GM12878 (cell line): ENCODE data around the gene TYK2. TPM values are rescaled to one million over a fixed set of nuclear protein-coding genes. Genes with fewer than 3 reads are reported as not detected.
"Not testable (repeated sequence)": the region's sequence is repeated elsewhere in the genome, so short reads cannot be mapped to it uniquely, and the experiment has no call there.

Experiments
- ATAC-seq: fragments of 200-7000 bp; cut with Tn5 transposase; 3 replicates; pipeline ENCODE4 v1.9.1; 2020; ENCODE audit warnings: mild to moderate bottlenecking, moderate library complexity
- BruUV-seq: library from RNA; stranded (reverse); fragments of 400-500 nt; replicated peaks from 2 replicates; lab custom pipeline; 2021; lab: Mats Ljungman, UMichigan
- CTCF ChIA-PET: fragments of 300-600 bp; sonication (Branson Sonifier 250); formaldehyde crosslinking; extraction: SDS; loops from one replicate; lab custom pipeline; 2021; ENCODE audit warnings: inconsistent platforms; lab: Yijun Ruan, JAX
- POLR2A ChIA-PET: fragments of 350-600 bp; formaldehyde crosslinking; extraction: SDS; loops from one replicate; lab custom pipeline; 2021; ENCODE audit warnings: inconsistent platforms; lab: Charles Lee
- RAD21 ChIA-PET: fragments of 300-600 bp; sonication (Branson Sonifier 250); formaldehyde crosslinking; loops from one replicate; lab custom pipeline; 2023; ENCODE audit warnings: antibody characterized with exemption; ENCODE audit not compliant: unreplicated experiment; lab: Charles Lee
- SMC1A ChIA-PET: fragments of 300-600 bp; sonication (Branson Sonifier 250); formaldehyde crosslinking; loops from one replicate; lab custom pipeline; 2023; ENCODE audit not compliant: unreplicated experiment, uncharacterized antibody; lab: Charles Lee
- DNase-seq: peaks from one replicate; pipeline ENCODE4 v3.0.0-alpha.2; 2011; ENCODE audit warnings: low read depth, low spot score
- FAIRE-seq: peaks from 3 replicates; lab custom pipeline; 2011; peaks lifted over from hg19 to GRCh38; lab: Jason Lieb, UNC
- H2AFZ ChIP-seq: 2 replicates; pipeline ENCODE4 v1.6.0; 2011; ENCODE audit warnings: low read depth, low read length, control low read depth; ENCODE audit not compliant: control insufficient read depth
- H3K27ac ChIP-seq: 2 replicates; pipeline ENCODE4 v1.5.1; 2011; ENCODE audit warnings: control low read depth; ENCODE audit not compliant: control insufficient read depth, insufficient read depth
- H3K27me3 ChIP-seq, 2 experiments: replicated peaks in 1 of 2; 2 replicates each; pipeline versions ENCODE4 v1.6.0 to v1.6.1; 2011; ENCODE audit warnings: low read length in 1 of 2; ENCODE audit not compliant: control insufficient read depth in 2 of 2, insufficient read depth in 2 of 2
- H3K36me3 ChIP-seq, 2 experiments: 2 replicates each; pipeline ENCODE4 v1.5.1; 2011; ENCODE audit warnings: low read length in 1 of 2; ENCODE audit not compliant: control insufficient read depth in 2 of 2, insufficient read depth in 2 of 2
- H3K4me1 ChIP-seq: 2 replicates; pipeline ENCODE4 v1.6.1; 2011; ENCODE audit warnings: mild to moderate bottlenecking, low read length, moderate library complexity, mixed read lengths; ENCODE audit not compliant: control insufficient read depth, insufficient read depth
- H3K4me2 ChIP-seq: 2 replicates; pipeline ENCODE4 v1.6.0; 2011; ENCODE audit warnings: control low read depth; ENCODE audit not compliant: control insufficient read depth, insufficient read depth
- H3K4me3 ChIP-seq: fragments of 200-600 bp; sonication (generic); 2 replicates; pipeline ENCODE4 v1.5.1; 2016
- H3K79me2 ChIP-seq: 2 replicates; pipeline ENCODE4 v1.6.0; 2011; ENCODE audit warnings: low read length; ENCODE audit not compliant: control insufficient read depth, insufficient read depth
- H3K9ac ChIP-seq: 2 replicates; pipeline ENCODE4 v1.8.0; 2011; ENCODE audit warnings: low read length, control low read depth, mixed read lengths; ENCODE audit not compliant: control insufficient read depth, insufficient read depth
- H3K9me3 ChIP-seq: replicated peaks from 3 replicates; pipeline ENCODE4 v1.5.1; 2011; ENCODE audit warnings: mild to moderate bottlenecking, low read length; ENCODE audit not compliant: control insufficient read depth, insufficient read depth
- H4K20me1 ChIP-seq: 2 replicates; pipeline ENCODE4 v1.6.0; 2011; ENCODE audit not compliant: control insufficient read depth, insufficient read depth
- ATF2 ChIP-seq: IDR thresholded peaks from 2 replicates; pipeline ENCODE4 v1.6.1; 2012; ENCODE audit warnings: low read length, inconsistent platforms
- EZH2 ChIP-seq: IDR thresholded peaks from 2 replicates; pipeline ENCODE4 v1.6.1; 2012; ENCODE audit warnings: low read depth, mild to moderate bottlenecking, control low read depth, inconsistent platforms, low read length, borderline replicate concordance; ENCODE audit not compliant: control insufficient read depth
- LARP7 ChIP-seq: fragments of 450-650 bp; IDR thresholded peaks from 2 replicates; pipeline ENCODE4 v1.6.1; 2017; ENCODE audit warnings: mild to moderate bottlenecking
- SMC3 ChIP-seq: IDR thresholded peaks from 2 replicates; pipeline ENCODE4 v1.6.1; 2011; ENCODE audit warnings: low read length, improper control_type of control experiment, borderline replicate concordance
- SUZ12 ChIP-seq: fragments of 200-600 bp; sonication (generic); IDR thresholded peaks from one replicate; pipeline ENCODE4 v1.6.1; 2018; ENCODE audit warnings: antibody characterized with exemption, mild to moderate bottlenecking; ENCODE audit not compliant: unreplicated experiment
- ZNF24 ChIP-seq: fragments of 450-650 bp; IDR thresholded peaks from 2 replicates; pipeline ENCODE4 v1.6.1; 2017; ENCODE audit warnings: antibody characterized with exemption, mild to moderate bottlenecking
- WGBS: methylation state at CpG from one replicate; pipeline ENCODE4 v1.1.6; 2016; ENCODE audit warnings: low lambda C conversion rate; ENCODE audit not compliant: insufficient replicate concordance, insufficient coverage; ENCODE audit errors: missing lambda C conversion rate; 5-methylcytosine and 5-hydroxymethylcytosine counted together
- in situ Hi-C: fragments of 300-500 bp; cut with MboI; formaldehyde crosslinking; loops from 9 replicates; pipeline ENCODE4 v1.14.3; 2018; ENCODE audit warnings: mixed read lengths
- intact Hi-C: fragments of 100-400 bp; cut with micrococcal nuclease; formaldehyde crosslinking; loops from one replicate; pipeline ENCODE4 v1.14.2; 2022; ENCODE audit not compliant: unreplicated experiment
- polyA plus RNA-seq, 11 experiments: library from polyadenylated mRNA; depleted of rRNA in 4 of 11; unstranded in 6 of 11; stranded (reverse) in 5 of 11; fragments of >200 nt; fragmentation: Nextera tagmentation in 4 of 11; fragmentation: Illumina TruSeq in 1 of 11; extraction: Ambion mirVana in 4 of 11; extraction: Trizol in 1 of 11; gene quantifications; 1 replicate in 1 of 11; 2 replicates in 10 of 11; pipeline versions ENCODE4 v1.2.1 to v1.2.3, GENCODE V29; 2011 to 2016; ENCODE audit warnings: inconsistent platforms in 2 of 11, missing spikeins in 2 of 11, low read depth in 1 of 11
- total RNA-seq, 4 experiments: library from RNA; depleted of rRNA in 3 of 4; stranded (reverse); fragments of >200 nt in 3 of 4; fragmentation: Illumina TruSeq in 1 of 4; extraction: Trizol in 1 of 4; gene quantifications; 2 replicates each; pipeline versions ENCODE4 v1.2.1 to v1.2.3, GENCODE V29; 2013 to 2021
- TF ChIP-seq, protein P1 (sequence below): fragments of 450-650 bp; IDR thresholded peaks from 2 replicates; pipeline ENCODE4 v1.6.1; 2017; ENCODE audit warnings: low read depth, mild to moderate bottlenecking, moderate library complexity

TYK2 gene
- total and polyA plus RNA-seq, 10 of the 15 experiments (the other 5 are each of a cell fraction or from before 2014, with no cell fraction given), result 36.4 to 364 (median 179) TPM

- FAIRE-seq, intact Hi-C loops: not testable (repeated sequence)
Observed at GRCh38 chr19:10377140-10377640, 3.2 kb downstream of the TYK2 start.

DNA sequence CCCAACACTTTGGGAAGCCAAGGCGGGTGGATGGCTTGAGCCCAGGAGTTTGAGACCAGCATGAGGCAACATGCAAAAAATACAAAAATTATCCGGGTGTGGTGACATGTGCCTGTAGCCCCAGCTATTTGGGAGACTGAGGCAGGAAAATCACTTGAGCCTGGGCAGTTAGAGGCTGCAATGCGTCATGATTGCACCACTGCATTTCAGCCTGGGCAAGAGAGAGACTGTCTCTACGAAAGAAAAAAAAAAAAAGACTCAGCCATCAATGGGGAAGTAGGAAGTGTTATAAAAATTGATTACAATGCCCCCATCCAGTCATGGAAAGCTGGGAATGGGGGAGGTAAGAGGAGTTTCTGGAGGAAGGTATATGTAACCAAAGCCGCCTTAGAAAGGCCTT, 5.4 kb downstream of the TYK2 start:
- Histone ChIP-seq H3K4me1 (peaks cover 13% of the 10 kb centered on the region), H4K20me1 (no peaks in the 10 kb centered on the region), H3K27ac (no peak overlapping the region), H2AFZ (no peak overlapping the region), H3K36me3 (peaks cover 3 to 12% of the 10 kb centered on the region in 2 experiments; a peak in 3 of 4 replicates), H3K79me2 (peaks cover 16% of the 10 kb centered on the region), H3K27me3 (no peaks in the 10 kb centered on the region), H3K9me3 (no peaks in the 10 kb centered on the region), H3K4me2 (no peak overlapping the region), H3K9ac (no peak overlapping the region)
- ChIA-PET SMC1A (interaction anchor here (0.7 to 1.8 kb wide), 4 partner anchors 14 to 116 kb away, joined by 3 to 9 read pairs (median 4); no protein-coding TSS in a partner anchor), CTCF (interaction anchor here (0.6 to 2.6 kb wide), 4 partner anchors 14 to 116 kb away, joined by 3 to 6 read pairs (median 4); no protein-coding TSS in a partner anchor), RAD21 (interaction anchor here (0.6 to 1.7 kb wide), 3 partner anchors 13 to 104 kb away, joined by 3 to 6 read pairs (median 3); partner anchors contain the start of gene ICAM1), POLR2A (interaction anchor here (0.7 to 3.4 kb wide), 4 partner anchors 53 to 151 kb away, joined by 3 to 22 read pairs (median 4); partner anchors contain the start of gene ICAM1)
- FAIRE-seq, result no peak
- in situ Hi-C loops (no loop called here), intact Hi-C loops (no loop called here)
- BruUV-seq, result no TSS peak
- WGBS, result 87% methylated on average over 5 of the region's 5 CpGs
- no peak for DNase-seq
- no peak for ATAC-seq
- TF ChIP-seq, protein P1, sequence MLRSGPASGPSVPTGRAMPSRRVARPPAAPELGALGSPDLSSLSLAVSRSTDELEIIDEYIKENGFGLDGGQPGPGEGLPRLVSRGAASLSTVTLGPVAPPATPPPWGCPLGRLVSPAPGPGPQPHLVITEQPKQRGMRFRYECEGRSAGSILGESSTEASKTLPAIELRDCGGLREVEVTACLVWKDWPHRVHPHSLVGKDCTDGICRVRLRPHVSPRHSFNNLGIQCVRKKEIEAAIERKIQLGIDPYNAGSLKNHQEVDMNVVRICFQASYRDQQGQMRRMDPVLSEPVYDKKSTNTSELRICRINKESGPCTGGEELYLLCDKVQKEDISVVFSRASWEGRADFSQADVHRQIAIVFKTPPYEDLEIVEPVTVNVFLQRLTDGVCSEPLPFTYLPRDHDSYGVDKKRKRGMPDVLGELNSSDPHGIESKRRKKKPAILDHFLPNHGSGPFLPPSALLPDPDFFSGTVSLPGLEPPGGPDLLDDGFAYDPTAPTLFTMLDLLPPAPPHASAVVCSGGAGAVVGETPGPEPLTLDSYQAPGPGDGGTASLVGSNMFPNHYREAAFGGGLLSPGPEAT, result no peak
- TF ChIP-seq ATF2 (no peak), EZH2 (no peak), SMC3 (no peak), SUZ12 (no peak), LARP7 (no peak), ZNF24 (no peak)
- TF ChIP-seq, all 136 proteins: peak for 0
- no peak overlapping the region for H3K4me3 ChIP-seq

More at GRCh38 chr19:10377140-10377640, 3.2 kb downstream of the TYK2 start:
- H3K9me3 ChIP-seq, H3K4me2 ChIP-seq, H3K9ac ChIP-seq, SMC1A ChIA-PET, H3K4me3 ChIP-seq, H3K36me3 ChIP-seq, in situ Hi-C loops, H3K27ac ChIP-seq, CTCF ChIA-PET, POLR2A ChIA-PET, DNase-seq, H4K20me1 ChIP-seq, H3K27me3 ChIP-seq, H2AFZ ChIP-seq, ATAC-seq: not testable (repeated sequence)
- 97% methylated on average over 2 of the region's 2 CpGs for WGBS
- peaks cover 18% of the 10 kb centered on the region for H3K4me1 ChIP-seq
- TSS peak; percentile 37 for BruUV-seq
- RAD21 ChIA-PET, result interaction anchor here (1.0 kb wide), 1 partner anchor 33 kb away, joined by 3 read pairs; no protein-coding TSS in a partner anchor
- H3K79me2 ChIP-seq, result peaks cover 25% of the 10 kb centered on the region
